Activated naive CD8-positive, alpha-beta T cell (primary cell): ENCODE results near the gene DNAJB4.
"Not testable (repeated sequence)": the region's sequence is repeated elsewhere in the genome, so short reads cannot be mapped to it uniquely, and the experiment has no call there.

Experiments used
- H3K27ac Mint-ChIP-seq: one replicate; pipeline ENCODE4 v1.8.0; 2021; ENCODE audit warnings: mixed read lengths
- H3K27me3 Mint-ChIP-seq: one replicate; pipeline ENCODE4 v1.8.0; 2021; ENCODE audit warnings: mixed read lengths
- H3K36me3 Mint-ChIP-seq: one replicate; pipeline ENCODE4 v1.8.0; 2021; ENCODE audit warnings: mixed read lengths
- H3K4me1 Mint-ChIP-seq: one replicate; pipeline ENCODE4 v1.8.0; 2021; ENCODE audit warnings: low read depth, mixed read lengths
- H3K4me3 Mint-ChIP-seq: one replicate; pipeline ENCODE4 v1.8.0; 2021; ENCODE audit warnings: mild to moderate bottlenecking, mixed read lengths
- H3K9me3 Mint-ChIP-seq: one replicate; pipeline ENCODE4 v1.8.0; 2021; ENCODE audit warnings: low read depth, mixed read lengths

Gene DNAJB4

GRCh38 chr1:77983352-77983996 lies 21.3 kb upstream of the DNAJB4 start:
- H3K27ac Mint-ChIP-seq, H3K9me3 Mint-ChIP-seq, H3K4me3 Mint-ChIP-seq, H3K36me3 Mint-ChIP-seq, H3K27me3 Mint-ChIP-seq: not testable (repeated sequence)
- peaks cover 49% of the 10 kb centered on the region for H3K4me1 Mint-ChIP-seq

- H3K9me3 Mint-ChIP-seq, result no peaks in the 10 kb centered on the region
- no peak overlapping the region for H3K27ac Mint-ChIP-seq
- H3K36me3 Mint-ChIP-seq, result peaks cover 9% of the 10 kb centered on the region
- H3K4me3 Mint-ChIP-seq, result no peak overlapping the region
- H3K4me1 Mint-ChIP-seq, result peaks cover 49% of the 10 kb centered on the region
- no peaks in the 10 kb centered on the region for H3K27me3 Mint-ChIP-seq
Measured at GRCh38 chr1:77983997-77984355, 20.8 kb upstream of the DNAJB4 start.

- H3K27ac Mint-ChIP-seq, result no peak overlapping the region
- no peak overlapping the region for H3K4me3 Mint-ChIP-seq
- H3K9me3 Mint-ChIP-seq, result no peaks in the 10 kb centered on the region
- H3K27me3 Mint-ChIP-seq, result no peaks in the 10 kb centered on the region
- peaks cover 11% of the 10 kb centered on the region for H3K36me3 Mint-ChIP-seq
- peaks cover 51% of the 10 kb centered on the region for H3K4me1 Mint-ChIP-seq
Measured at GRCh38 chr1:77984629-77985028, 20.1 kb upstream of the DNAJB4 start.

- Mint-ChIP-seq H3K9me3 (no peaks in the 10 kb centered on the region), H3K4me3 (no peak overlapping the region), H3K27ac (no peak overlapping the region), H3K4me1 (peaks cover 48% of the 10 kb centered on the region), H3K36me3 (peaks cover 14% of the 10 kb centered on the region), H3K27me3 (no peaks in the 10 kb centered on the region)
Measured at GRCh38 chr1:77986810-77987209, 17.9 kb upstream of the DNAJB4 start.

- Mint-ChIP-seq H3K4me1 (peaks cover 44% of the 10 kb centered on the region), H3K36me3 (peaks cover 12% of the 10 kb centered on the region), H3K27me3 (no peaks in the 10 kb centered on the region), H3K9me3 (no peaks in the 10 kb centered on the region), H3K27ac (no peak overlapping the region), H3K4me3 (no peak overlapping the region)
Measured at GRCh38 chr1:77987919-77988318, 16.8 kb upstream of the DNAJB4 start.

- Mint-ChIP-seq H3K36me3 (peaks cover 12% of the 10 kb centered on the region), H3K4me3 (no peak overlapping the region), H3K27me3 (no peaks in the 10 kb centered on the region), H3K27ac (no peak overlapping the region), H3K9me3 (no peaks in the 10 kb centered on the region), H3K4me1 (peaks cover 32% of the 10 kb centered on the region)
Measured at GRCh38 chr1:77989744-77990143, 15.0 kb upstream of the DNAJB4 start.

- Mint-ChIP-seq H3K4me3 (no peak overlapping the region), H3K4me1 (peaks cover 27% of the 10 kb centered on the region), H3K36me3 (peaks cover 12% of the 10 kb centered on the region), H3K27me3 (no peaks in the 10 kb centered on the region), H3K27ac (no peak overlapping the region), H3K9me3 (no peaks in the 10 kb centered on the region)
Measured at GRCh38 chr1:77990629-77991204, 14.0 kb upstream of the DNAJB4 start.

- no peaks in the 10 kb centered on the region for H3K9me3 Mint-ChIP-seq
- H3K4me3 Mint-ChIP-seq, result no peak overlapping the region
- H3K27me3 Mint-ChIP-seq, result no peaks in the 10 kb centered on the region
- peaks cover 20% of the 10 kb centered on the region for H3K4me1 Mint-ChIP-seq
- no peak overlapping the region for H3K27ac Mint-ChIP-seq
- peaks cover 12% of the 10 kb centered on the region for H3K36me3 Mint-ChIP-seq
Measured at GRCh38 chr1:77991638-77992037, 13.1 kb upstream of the DNAJB4 start.

GRCh38 chr1:77994117-77994705 lies 10.5 kb upstream of the DNAJB4 start:
- H3K36me3 Mint-ChIP-seq, result peaks cover 9% of the 10 kb centered on the region
- H3K4me1 Mint-ChIP-seq, result peaks cover 16% of the 10 kb centered on the region
- no peaks in the 10 kb centered on the region for H3K27me3 Mint-ChIP-seq
- H3K4me3 Mint-ChIP-seq, result no peak overlapping the region
- no peaks in the 10 kb centered on the region for H3K9me3 Mint-ChIP-seq
- no peak overlapping the region for H3K27ac Mint-ChIP-seq

- no peaks in the 10 kb centered on the region for H3K27me3 Mint-ChIP-seq
- H3K4me3 Mint-ChIP-seq, result no peak overlapping the region
- no peaks in the 10 kb centered on the region for H3K9me3 Mint-ChIP-seq
- H3K36me3 Mint-ChIP-seq, result peaks cover 4% of the 10 kb centered on the region
- H3K4me1 Mint-ChIP-seq, result peaks cover 6% of the 10 kb centered on the region
- no peak overlapping the region for H3K27ac Mint-ChIP-seq
Measured at GRCh38 chr1:77996734-77997133, 8.0 kb upstream of the DNAJB4 start.

GRCh38 chr1:78000536-78000935 lies 4.2 kb upstream of the DNAJB4 start:
- not testable (repeated sequence) for H3K27me3 Mint-ChIP-seq, H3K27ac Mint-ChIP-seq, H3K9me3 Mint-ChIP-seq, H3K4me3 Mint-ChIP-seq, H3K36me3 Mint-ChIP-seq
- H3K4me1 Mint-ChIP-seq, result peaks cover 30% of the 10 kb centered on the region

- Mint-ChIP-seq H3K27ac (peak overlapping the region; percentile 82), H3K4me1 (peaks cover 49% of the 10 kb centered on the region), H3K4me3 (peak overlapping the region; percentile 65)
Measured at GRCh38 chr1:78003070-78003746, 1.5 kb upstream of the DNAJB4 start.

GRCh38 chr1:78003882-78004718 lies 639 bp upstream of the DNAJB4 start:
- Mint-ChIP-seq H3K27ac (peak overlapping the region; percentile 100), H3K4me3 (peak overlapping the region; percentile 94), H3K9me3 (no peaks in the 10 kb centered on the region), H3K4me1 (peaks cover 54% of the 10 kb centered on the region), H3K27me3 (no peaks in the 10 kb centered on the region), H3K36me3 (no peaks in the 10 kb centered on the region)

More at GRCh38 chr1:78003070-78003746, 1.5 kb upstream of the DNAJB4 start:
- Mint-ChIP-seq H3K27me3 (no peaks in the 10 kb centered on the region), H3K9me3 (no peaks in the 10 kb centered on the region), H3K36me3 (no peaks in the 10 kb centered on the region)

GRCh38 chr1:78005448-78005722 lies 646 bp downstream of the DNAJB4 start:
- Mint-ChIP-seq H3K36me3 (no peaks in the 10 kb centered on the region), H3K27me3 (no peaks in the 10 kb centered on the region), H3K9me3 (no peaks in the 10 kb centered on the region), H3K4me1 (peaks cover 58% of the 10 kb centered on the region), H3K27ac (peak overlapping the region; percentile 100), H3K4me3 (peak overlapping the region; percentile 94)

GRCh38 chr1:78005755-78006154 lies 1.0 kb downstream of the DNAJB4 start:
- H3K9me3 Mint-ChIP-seq, result no peaks in the 10 kb centered on the region
- peak overlapping the region; percentile 100 for H3K27ac Mint-ChIP-seq
- H3K4me3 Mint-ChIP-seq, result peak overlapping the region; percentile 94
- H3K27me3 Mint-ChIP-seq, result no peaks in the 10 kb centered on the region
- no peaks in the 10 kb centered on the region for H3K36me3 Mint-ChIP-seq
- H3K4me1 Mint-ChIP-seq, result peaks cover 61% of the 10 kb centered on the region
